IPS-18a (cell line): ENCODE results near the gene CLCN7.
"Not testable (repeated sequence)": the region's sequence is repeated elsewhere in the genome, so short reads cannot be mapped to it uniquely, and the experiment has no call there.

Experiments used
- H3K27ac ChIP-seq: one replicate; pipeline ENCODE4 v1.5.1; 2013; ENCODE audit warnings: low read length
- H3K27me3 ChIP-seq: one replicate; pipeline ENCODE4 v1.6.1; 2013; ENCODE audit warnings: mild to moderate bottlenecking, low read length; ENCODE audit not compliant: control insufficient read depth, insufficient read depth
- H3K36me3 ChIP-seq: one replicate; pipeline ENCODE4 v1.6.1; 2013; ENCODE audit warnings: low read depth, low read length; ENCODE audit not compliant: control insufficient read depth
- H3K4me1 ChIP-seq: one replicate; pipeline ENCODE4 v1.6.1; 2013; ENCODE audit warnings: low read depth, low read length; ENCODE audit not compliant: control insufficient read depth
- H3K4me3 ChIP-seq: one replicate; pipeline ENCODE4 v1.5.1; 2013; ENCODE audit warnings: low read length
- H3K9ac ChIP-seq: one replicate; pipeline ENCODE4 v1.6.1; 2013; ENCODE audit warnings: mild to moderate bottlenecking, low read length, moderate library complexity
- H3K9me3 ChIP-seq: one replicate; pipeline ENCODE4 v1.6.1; 2013; ENCODE audit warnings: low read depth, low read length; ENCODE audit not compliant: control insufficient read depth

Gene CLCN7

GRCh38 chr16:1446296-1447080, 28.3 kb downstream of the CLCN7 start:
- Histone ChIP-seq H3K9me3 (no peaks in the 10 kb centered on the region), H3K36me3 (peaks cover 16% of the 10 kb centered on the region), H3K4me1 (no peaks in the 10 kb centered on the region), H3K4me3 (no peak overlapping the region), H3K27me3 (no peaks in the 10 kb centered on the region), H3K27ac (no peak overlapping the region), H3K9ac (no peak overlapping the region)

- Histone ChIP-seq H3K4me3 (no peak overlapping the region), H3K36me3 (peaks cover 10% of the 10 kb centered on the region), H3K9me3 (no peaks in the 10 kb centered on the region), H3K9ac (no peak overlapping the region), H3K4me1 (no peaks in the 10 kb centered on the region), H3K27me3 (no peaks in the 10 kb centered on the region), H3K27ac (no peak overlapping the region)
Measured at GRCh38 chr16:1445518-1446203, 29.2 kb downstream of the CLCN7 start.

- H3K36me3 ChIP-seq = peaks cover 10% of the 10 kb centered on the region
- no peaks in the 10 kb centered on the region for H3K9me3 ChIP-seq
- no peak overlapping the region for H3K4me3 ChIP-seq
- no peaks in the 10 kb centered on the region for H3K27me3 ChIP-seq
- H3K27ac ChIP-seq = no peak overlapping the region
- H3K4me1 ChIP-seq = no peaks in the 10 kb centered on the region
- H3K9ac ChIP-seq = no peak overlapping the region
Measured at GRCh38 chr16:1444730-1445517, 29.9 kb downstream of the CLCN7 start.

GRCh38 chr16:1443980-1444729, 30.7 kb downstream of the CLCN7 start, which contains the start of gene CCDC154:
TSS of gene CCDC154 (minus strand) at chr16:1444556. CDS start at chr16:1444322, 234 bp downstream.
- H3K4me3 ChIP-seq = no peak within 1 kb of the TSS
- peaks cover 6% of the 10 kb centered on the region for H3K36me3 ChIP-seq
- H3K4me1 ChIP-seq = no peaks in the 10 kb centered on the region
- H3K9me3 ChIP-seq = no peaks in the 10 kb centered on the region
- H3K27me3 ChIP-seq = no peaks in the 10 kb centered on the region
- H3K27ac ChIP-seq = no peak within 1 kb of the TSS
- no peak within 1 kb of the TSS for H3K9ac ChIP-seq

GRCh38 chr16:1443403-1443973, 31.3 kb downstream of the CLCN7 start:
- Histone ChIP-seq H3K36me3 (peaks cover 4% of the 10 kb centered on the region), H3K27me3 (no peaks in the 10 kb centered on the region), H3K27ac (no peak overlapping the region), H3K4me1 (no peaks in the 10 kb centered on the region), H3K9ac (no peak overlapping the region), H3K9me3 (no peaks in the 10 kb centered on the region), H3K4me3 (no peak overlapping the region)

- Histone ChIP-seq H3K9ac (no peak overlapping the region), H3K27ac (no peak overlapping the region), H3K4me1 (no peaks in the 10 kb centered on the region)
Measured at GRCh38 chr16:1442697-1443096, 32.1 kb downstream of the CLCN7 start.

GRCh38 chr16:1441391-1441829, 33.4 kb downstream of the CLCN7 start:
- no peaks in the 10 kb centered on the region for H3K4me1 ChIP-seq
- H3K36me3 ChIP-seq = no peaks in the 10 kb centered on the region
- H3K4me3 ChIP-seq = no peak overlapping the region
- no peaks in the 10 kb centered on the region for H3K9me3 ChIP-seq
- no peak overlapping the region for H3K27ac ChIP-seq
- no peak overlapping the region for H3K9ac ChIP-seq
- H3K27me3 ChIP-seq = no peaks in the 10 kb centered on the region

More at GRCh38 chr16:1442697-1443096, 32.1 kb downstream of the CLCN7 start:
- no peaks in the 10 kb centered on the region for H3K27me3 ChIP-seq
- H3K36me3 ChIP-seq = no peaks in the 10 kb centered on the region
- no peaks in the 10 kb centered on the region for H3K9me3 ChIP-seq
- no peak overlapping the region for H3K4me3 ChIP-seq

- H3K9me3 ChIP-seq, H3K27me3 ChIP-seq, H3K4me3 ChIP-seq, H3K27ac ChIP-seq, H3K9ac ChIP-seq, H3K36me3 ChIP-seq, H3K4me1 ChIP-seq: not testable (repeated sequence)
Measured at GRCh38 chr16:1439699-1440074, 35.1 kb downstream of the CLCN7 start.

GRCh38 chr16:1439058-1439698, 35.6 kb downstream of the CLCN7 start:
- no peaks in the 10 kb centered on the region for H3K27me3 ChIP-seq
- no peaks in the 10 kb centered on the region for H3K36me3 ChIP-seq
- no peak overlapping the region for H3K9ac ChIP-seq
- no peak overlapping the region for H3K27ac ChIP-seq
- no peak overlapping the region for H3K4me3 ChIP-seq
- no peaks in the 10 kb centered on the region for H3K4me1 ChIP-seq
- no peaks in the 10 kb centered on the region for H3K9me3 ChIP-seq

- no peaks in the 10 kb centered on the region for H3K9me3 ChIP-seq
- no peaks in the 10 kb centered on the region for H3K4me1 ChIP-seq
- H3K4me3 ChIP-seq = no peak overlapping the region
- no peaks in the 10 kb centered on the region for H3K36me3 ChIP-seq
- no peak overlapping the region for H3K9ac ChIP-seq
- no peaks in the 10 kb centered on the region for H3K27me3 ChIP-seq
- H3K27ac ChIP-seq = no peak overlapping the region
Measured at GRCh38 chr16:1438229-1439057, 36.4 kb downstream of the CLCN7 start.
